ENCODE measurements around the gene UPF2. TPM values are rescaled to one million over a fixed set of nuclear protein-coding genes. Genes with fewer than 3 reads are reported as not detected.

UPF2 gene
- total RNA-seq, 6 experiments from 2014 or later, result 8.7 to 12.6 (median 9.8) TPM

- Histone ChIP-seq H3K36me3 (peaks cover 0 to 49% (median 13%) of the 10 kb centered on the region in 4 donors), H3K9me3 (no peaks in the 10 kb centered on the region), H3K27me3 (no peaks in the 10 kb centered on the region), H3K4me1 (no peaks in the 10 kb centered on the region), H3K27ac (no peak overlapping the region), H3K4me3 (no peak overlapping the region)
- no peak for TF ChIP-seq POLR2A (IDR thresholded peaks at IDR 0.05)
- TF ChIP-seq CTCF (IDR thresholded peaks at IDR 0.05), result no peak
- WGBS (ENCODE audit: insufficient coverage, low coverage, low lambda C conversion rate, missing lambda C conversion rate), result 72% methylated on average over 4 of the region's 7 CpGs
- peak in 2 of 4 donors; percentile 35 to 36 for ATAC-seq
- no peak for DNase-seq
- intact Hi-C loops (cut with DNase I), result no loop called here
Measured at GRCh38 chr10:11934262-11934661, 108.3 kb downstream of the UPF2 start.

GRCh38 chr10:11933577-11934223 is 108.9 kb downstream of the UPF2 start:
- intact Hi-C loops (cut with DNase I), result no loop called here
- TF ChIP-seq CTCF (IDR thresholded peaks at IDR 0.05), result no peak
- no peak for TF ChIP-seq POLR2A (IDR thresholded peaks at IDR 0.05)
- Histone ChIP-seq H3K4me3 (no peak overlapping the region), H3K27ac (no peak overlapping the region), H3K4me1 (no peaks in the 10 kb centered on the region), H3K9me3 (no peaks in the 10 kb centered on the region), H3K27me3 (no peaks in the 10 kb centered on the region), H3K36me3 (peaks cover 0 to 53% (median 18%) of the 10 kb centered on the region in 4 donors)
- WGBS (ENCODE audit: insufficient coverage, low coverage, low lambda C conversion rate, missing lambda C conversion rate), result 85% methylated on average over 3 of the region's 3 CpGs
- ATAC-seq (no peak), DNase-seq (no peak)

GRCh38 chr10:11931038-11931437 is 111.6 kb downstream of the UPF2 start:
- ATAC-seq, result peak; percentile 37 to 79 (median 53)
- no peaks in the 10 kb centered on the region for H3K27me3 ChIP-seq
- H3K4me3 ChIP-seq, result no peak overlapping the region
- no peaks in the 10 kb centered on the region for H3K9me3 ChIP-seq
- H3K4me1 ChIP-seq, result no peaks in the 10 kb centered on the region
- WGBS (ENCODE audit: insufficient coverage, low coverage, low lambda C conversion rate, missing lambda C conversion rate), result 71% methylated on average over 4 of the region's 4 CpGs
- H3K27ac ChIP-seq, result no peak overlapping the region
- no peak for TF ChIP-seq POLR2A (IDR thresholded peaks at IDR 0.05)
- TF ChIP-seq CTCF (IDR thresholded peaks at IDR 0.05), result no peak
- intact Hi-C loops (cut with DNase I), result no loop called here
- DNase-seq, result no peak
- peaks cover 0 to 62% (median 28%) of the 10 kb centered on the region in 4 donors for H3K36me3 ChIP-seq

DNA sequence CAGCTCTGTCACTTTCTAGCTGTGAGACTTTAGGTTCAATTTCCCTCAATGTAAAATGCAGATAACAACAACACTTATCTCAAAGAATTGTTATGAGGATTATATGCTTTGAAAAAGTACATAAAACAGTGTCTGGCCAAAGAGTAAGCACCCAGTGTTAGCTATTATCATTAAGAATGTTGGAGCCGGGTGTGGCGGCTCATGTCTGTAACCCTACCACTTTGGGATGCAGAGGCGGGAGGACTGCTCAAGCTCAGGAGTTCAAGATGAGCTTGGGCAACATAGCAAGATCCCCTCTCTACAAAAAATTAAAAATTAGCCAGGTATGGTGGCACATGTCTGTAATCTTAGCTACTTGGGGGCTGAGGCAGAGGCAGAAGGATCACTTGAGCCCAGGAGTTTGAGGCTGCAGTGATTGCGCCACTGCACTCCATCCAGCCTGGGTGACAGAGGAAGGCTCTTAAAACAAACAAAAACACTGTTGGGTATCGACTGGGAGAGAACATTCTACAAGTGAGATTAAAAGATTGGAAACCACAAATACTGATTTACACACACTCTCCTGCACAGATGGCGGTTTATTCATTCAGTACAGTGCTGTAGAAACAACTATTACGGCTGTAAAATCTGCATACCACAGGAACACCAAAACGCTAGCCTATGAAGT is 112.2 kb downstream of the UPF2 start:
- no peaks in the 10 kb centered on the region for H3K9me3 ChIP-seq
- DNase-seq (peak in 1 of 3 donors; percentile 44), ATAC-seq (peak; percentile 82 to 92 (median 86))
- H3K4me1 ChIP-seq, result no peaks in the 10 kb centered on the region
- intact Hi-C loops (cut with DNase I), result no loop called here
- WGBS (ENCODE audit: insufficient coverage, low coverage, low lambda C conversion rate, missing lambda C conversion rate), result 59% methylated on average over 8 of the region's 8 CpGs
- no peak for TF ChIP-seq CTCF (IDR thresholded peaks at IDR 0.05)
- no peak for TF ChIP-seq POLR2A (IDR thresholded peaks at IDR 0.05)
- H3K27me3 ChIP-seq, result no peaks in the 10 kb centered on the region
- H3K27ac ChIP-seq, result no peak overlapping the region
- no peak overlapping the region for H3K4me3 ChIP-seq
- peaks cover 0 to 61% (median 26%) of the 10 kb centered on the region in 4 donors for H3K36me3 ChIP-seq
